IMR-90 (cell line): Measurements from ENCODE around the gene TFE3.

ENCODE experiments used
- FOS ChIP-seq: fragments of 150-350 bp; IDR thresholded peaks from 2 replicates; pipeline ENCODE4 v1.6.1; 2016; ENCODE audit warnings: low read depth, low read length
- POLR2A ChIP-seq: IDR thresholded peaks from 2 replicates; pipeline ENCODE4 v1.6.1; 2012; ENCODE audit warnings: mild to moderate bottlenecking, low read depth, low read length
- RAD21 ChIP-seq: IDR thresholded peaks from 2 replicates; pipeline ENCODE4 v1.6.1; 2012; ENCODE audit warnings: low read length, improper control_type of control experiment
- RCOR1 ChIP-seq: IDR thresholded peaks from 2 replicates; pipeline ENCODE4 v1.6.1; 2012; ENCODE audit warnings: mild to moderate bottlenecking, low read length, improper control_type of control experiment; ENCODE audit not compliant: insufficient replicate concordance
- RFX5 ChIP-seq: IDR thresholded peaks from 2 replicates; pipeline ENCODE4 v1.8.0; 2012; ENCODE audit warnings: low read depth, mild to moderate bottlenecking, low read length, moderate library complexity
- TF ChIP-seq, protein P1 (sequence below): conservative IDR thresholded peaks from 2 replicates; pipeline ENCODE4 v1.5.1; 2012; ENCODE audit warnings: mild to moderate bottlenecking, low read depth, low read length, improper control_type of control experiment

- TF ChIP-seq, protein P1, sequence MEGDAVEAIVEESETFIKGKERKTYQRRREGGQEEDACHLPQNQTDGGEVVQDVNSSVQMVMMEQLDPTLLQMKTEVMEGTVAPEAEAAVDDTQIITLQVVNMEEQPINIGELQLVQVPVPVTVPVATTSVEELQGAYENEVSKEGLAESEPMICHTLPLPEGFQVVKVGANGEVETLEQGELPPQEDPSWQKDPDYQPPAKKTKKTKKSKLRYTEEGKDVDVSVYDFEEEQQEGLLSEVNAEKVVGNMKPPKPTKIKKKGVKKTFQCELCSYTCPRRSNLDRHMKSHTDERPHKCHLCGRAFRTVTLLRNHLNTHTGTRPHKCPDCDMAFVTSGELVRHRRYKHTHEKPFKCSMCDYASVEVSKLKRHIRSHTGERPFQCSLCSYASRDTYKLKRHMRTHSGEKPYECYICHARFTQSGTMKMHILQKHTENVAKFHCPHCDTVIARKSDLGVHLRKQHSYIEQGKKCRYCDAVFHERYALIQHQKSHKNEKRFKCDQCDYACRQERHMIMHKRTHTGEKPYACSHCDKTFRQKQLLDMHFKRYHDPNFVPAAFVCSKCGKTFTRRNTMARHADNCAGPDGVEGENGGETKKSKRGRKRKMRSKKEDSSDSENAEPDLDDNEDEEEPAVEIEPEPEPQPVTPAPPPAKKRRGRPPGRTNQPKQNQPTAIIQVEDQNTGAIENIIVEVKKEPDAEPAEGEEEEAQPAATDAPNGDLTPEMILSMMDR = no peak
- TF ChIP-seq POLR2A (no peak), RFX5 (no peak), FOS (no peak), RAD21 (no peak), RCOR1 (no peak)
Measured at GRCh38 chrX:49075347-49075746, 32.2 kb upstream of the TFE3 start.
